BJ (cell line): ENCODE data around the gene EIF4EBP3. TPM values are rescaled to one million over a fixed set of nuclear protein-coding genes. Genes with fewer than 3 reads are reported as not detected.

Source experiments
- CTCF ChIA-PET: fragments of 350-600 bp; formaldehyde crosslinking; extraction: SDS; loops from one replicate; lab custom pipeline; 2021; ENCODE audit warnings: antibody characterized with exemption, inconsistent platforms; lab: Yijun Ruan, JAX
- POLR2A ChIA-PET: fragments of 300-600 bp; sonication (Branson Sonifier 250); formaldehyde crosslinking; extraction: SDS; loops from one replicate; lab custom pipeline; 2021; ENCODE audit warnings: antibody characterized with exemption; lab: Charles Lee
- DNase-seq: peaks from one replicate; pipeline ENCODE4 v3.0.0-alpha.2; 2011; ENCODE audit warnings: low read depth
- H3K27me3 ChIP-seq: 2 replicates; pipeline ENCODE4 v1.6.0; 2011; ENCODE audit warnings: low read length; ENCODE audit not compliant: control insufficient read depth, insufficient read depth
- H3K36me3 ChIP-seq: 2 replicates; pipeline ENCODE4 v1.5.1; 2011; ENCODE audit warnings: low read length; ENCODE audit not compliant: control insufficient read depth, insufficient read depth
- H3K4me3 ChIP-seq: 2 replicates; pipeline ENCODE4 v1.5.1; 2011; ENCODE audit warnings: low read depth, mild to moderate bottlenecking, control low read depth, low read length
- polyA plus RNA-seq: library from polyadenylated mRNA; depleted of rRNA; stranded (reverse); fragments of >200 nt; gene quantifications from 2 replicates; pipeline ENCODE4 v1.2.3, GENCODE V29; 2011
- TF ChIP-seq, protein P1 (sequence below): IDR thresholded peaks from 2 replicates; pipeline ENCODE4 v1.5.1; 2011; ENCODE audit warnings: low read depth, mild to moderate bottlenecking, control low read depth, inconsistent platforms, low read length, moderate library complexity; ENCODE audit not compliant: insufficient read depth

Gene EIF4EBP3
- polyA plus RNA-seq, 1 experiment = 7.9 TPM

DNA sequence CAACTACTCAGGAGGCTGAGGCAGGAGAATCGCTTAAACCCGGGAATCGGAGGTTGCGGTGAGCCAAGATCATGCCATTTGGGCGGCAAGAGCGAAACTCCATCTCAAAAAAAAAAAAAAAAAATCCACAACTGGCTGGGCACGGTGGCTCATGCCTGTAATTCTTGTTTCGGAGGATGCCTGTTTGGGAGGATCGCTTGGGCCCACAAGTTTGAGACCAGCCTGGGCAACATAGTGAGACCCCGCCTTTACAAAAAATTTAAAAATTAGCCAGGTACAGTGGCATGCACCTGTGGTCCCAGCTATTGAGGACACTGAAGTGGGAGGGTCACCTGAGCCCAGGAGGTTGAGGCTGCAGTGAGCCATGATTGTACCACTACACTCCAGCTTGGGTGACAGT lies 1.9 kb upstream of the EIF4EBP3 start:
- H3K27me3 ChIP-seq = no peaks in the 10 kb centered on the region
- TF ChIP-seq, protein P1, sequence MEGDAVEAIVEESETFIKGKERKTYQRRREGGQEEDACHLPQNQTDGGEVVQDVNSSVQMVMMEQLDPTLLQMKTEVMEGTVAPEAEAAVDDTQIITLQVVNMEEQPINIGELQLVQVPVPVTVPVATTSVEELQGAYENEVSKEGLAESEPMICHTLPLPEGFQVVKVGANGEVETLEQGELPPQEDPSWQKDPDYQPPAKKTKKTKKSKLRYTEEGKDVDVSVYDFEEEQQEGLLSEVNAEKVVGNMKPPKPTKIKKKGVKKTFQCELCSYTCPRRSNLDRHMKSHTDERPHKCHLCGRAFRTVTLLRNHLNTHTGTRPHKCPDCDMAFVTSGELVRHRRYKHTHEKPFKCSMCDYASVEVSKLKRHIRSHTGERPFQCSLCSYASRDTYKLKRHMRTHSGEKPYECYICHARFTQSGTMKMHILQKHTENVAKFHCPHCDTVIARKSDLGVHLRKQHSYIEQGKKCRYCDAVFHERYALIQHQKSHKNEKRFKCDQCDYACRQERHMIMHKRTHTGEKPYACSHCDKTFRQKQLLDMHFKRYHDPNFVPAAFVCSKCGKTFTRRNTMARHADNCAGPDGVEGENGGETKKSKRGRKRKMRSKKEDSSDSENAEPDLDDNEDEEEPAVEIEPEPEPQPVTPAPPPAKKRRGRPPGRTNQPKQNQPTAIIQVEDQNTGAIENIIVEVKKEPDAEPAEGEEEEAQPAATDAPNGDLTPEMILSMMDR = no peak
- H3K36me3 ChIP-seq = peaks cover 9% of the 10 kb centered on the region
- CTCF ChIA-PET = interaction anchor here (0.7 kb wide), 1 partner anchor 627 kb away, joined by 3 read pairs; no protein-coding TSS in a partner anchor
- H3K4me3 ChIP-seq = no peak overlapping the region
- no peak for DNase-seq
- POLR2A ChIA-PET = no interaction called here

DNA sequence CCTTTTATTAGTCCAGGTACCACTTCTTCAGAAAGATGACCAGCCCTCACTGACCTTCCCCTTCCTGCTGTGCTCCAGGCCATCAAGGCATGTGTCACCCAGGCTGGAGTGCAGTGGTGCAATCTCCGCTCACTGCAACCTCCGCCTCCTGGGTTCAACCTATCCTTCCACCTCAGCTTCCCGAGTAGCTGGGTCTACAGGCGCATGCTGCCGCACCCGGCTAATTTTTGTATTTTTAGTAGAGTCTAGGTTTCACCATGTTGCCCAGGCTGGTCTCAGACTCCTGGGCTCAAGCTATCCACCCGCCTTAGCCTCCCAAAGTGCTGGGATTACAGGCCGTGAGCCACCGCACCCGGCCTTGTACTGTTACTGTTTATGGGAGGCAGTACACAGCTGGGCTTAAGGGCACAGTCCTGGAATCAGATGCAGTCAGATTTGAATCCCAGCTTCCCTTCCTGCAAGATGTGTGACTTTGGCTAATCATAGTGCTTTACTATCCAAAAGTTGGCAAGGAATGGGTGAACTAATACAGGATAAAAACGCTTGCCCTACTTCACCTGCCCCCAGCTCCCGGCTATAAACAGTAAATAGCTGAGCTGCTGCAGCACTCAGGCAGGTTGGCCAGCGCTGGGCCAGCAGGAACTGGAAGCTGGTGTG lies 483 bp upstream of the EIF4EBP3 start:
- Histone ChIP-seq H3K36me3 (peaks cover 15% of the 10 kb centered on the region), H3K4me3 (no peak overlapping the region), H3K27me3 (no peaks in the 10 kb centered on the region)
- ChIA-PET POLR2A (interaction anchor here (0.8 to 2.1 kb wide), 2 partner anchors 10 to 100 kb away, joined by 4 to 10 read pairs; partner anchors contain the start of gene SRA1), CTCF (interaction anchor here (0.7 to 1.7 kb wide), 12 partner anchors 8 to 195 kb away, joined by 3 to 9 read pairs (median 4); partner anchors contain the start of genes APBB3, IK, NDUFA2 and SRA1)
- TF ChIP-seq, protein P1 = no peak
- DNase-seq = no peak

DNA sequence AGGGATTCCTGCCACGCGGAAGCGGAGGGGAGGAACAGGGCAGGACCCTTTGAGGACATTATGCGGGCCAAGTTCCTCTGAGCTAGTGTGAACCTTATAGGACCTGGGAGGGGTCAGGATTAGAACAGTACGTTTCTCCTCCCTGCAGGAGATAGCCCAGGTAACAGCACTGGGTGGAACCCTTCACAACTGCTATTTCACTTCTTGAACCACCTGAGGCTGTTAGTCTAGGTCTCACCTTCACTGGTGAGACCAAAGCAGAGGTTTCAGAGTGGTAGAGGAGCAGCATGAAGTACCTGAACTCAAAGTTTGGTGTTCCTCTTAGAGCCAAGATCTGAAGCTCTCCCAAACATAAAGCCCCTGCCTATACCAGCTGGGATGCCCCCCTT lies 832 bp downstream of the EIF4EBP3 start:
- Histone ChIP-seq H3K4me3 (peak overlapping the region; percentile 43), H3K36me3 (peaks cover 15% of the 10 kb centered on the region), H3K27me3 (no peaks in the 10 kb centered on the region)
- TF ChIP-seq, protein P1 = no peak
- CTCF ChIA-PET = interaction anchor here (0.9 to 1.7 kb wide), 9 partner anchors 9 to 116 kb away, joined by 3 to 9 read pairs (median 3); partner anchors contain the start of genes APBB3, SRA1, TMCO6 and WDR55
- no peak for DNase-seq
- POLR2A ChIA-PET = interaction anchor here (2.1 kb wide), 1 partner anchor 9 kb away, joined by 10 read pairs; the partner anchor contains the start of gene SRA1

DNA sequence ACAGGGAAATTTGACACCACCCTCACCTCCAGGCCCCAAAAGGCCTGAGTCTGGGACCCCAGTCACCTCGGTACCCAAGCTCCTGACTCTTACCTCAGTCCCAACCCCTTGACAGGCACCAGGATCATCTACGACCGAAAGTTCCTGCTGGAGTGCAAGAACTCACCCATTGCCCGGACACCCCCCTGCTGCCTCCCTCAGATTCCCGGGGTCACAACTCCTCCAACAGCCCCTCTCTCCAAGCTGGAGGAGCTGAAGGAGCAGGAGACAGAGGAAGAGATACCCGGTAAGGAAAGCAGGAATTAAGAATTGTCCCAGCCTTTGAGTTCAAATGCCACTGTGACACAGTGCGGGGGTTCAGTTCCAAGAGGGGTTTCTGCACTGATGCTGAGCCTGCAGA lies 1.3 kb downstream of the EIF4EBP3 start:
- TF ChIP-seq, protein P1 = no peak
- ChIA-PET CTCF (interaction anchor here (0.8 to 1.6 kb wide), 4 partner anchors 21 to 116 kb away, joined by 3 to 4 read pairs (median 3); partner anchors contain the start of genes TMCO6 and WDR55), POLR2A (interaction anchor here (2.1 kb wide), 1 partner anchor 9 kb away, joined by 10 read pairs; the partner anchor contains the start of gene SRA1)
- DNase-seq = no peak
- no peak overlapping the region for H3K4me3 ChIP-seq
- peaks cover 15% of the 10 kb centered on the region for H3K36me3 ChIP-seq
- H3K27me3 ChIP-seq = no peaks in the 10 kb centered on the region
